Smooth muscle cell (in vitro differentiated cells): ENCODE results near the gene KRT79. TPM values are rescaled to one million over a fixed set of nuclear protein-coding genes. Genes with fewer than 3 reads are reported as not detected.
A peak's percentile ranks its signal among the peaks of the same experiment; 100 is the strongest.

Experiments used
- DNase-seq: peaks from one replicate; lab custom pipeline; 2025; ENCODE audit not compliant: unreplicated experiment; lab: John Stamatoyannopoulos, UW
- H2AFZ ChIP-seq: fragments of 200-600 bp; sonication (generic); 2 replicates; pipeline ENCODE4 v1.6.0; 2016; ENCODE audit warnings: antibody characterized with exemption, low read depth, mild to moderate bottlenecking
- H3F3A ChIP-seq: fragments of 200-600 bp; sonication (generic); 2 replicates; pipeline ENCODE4 v1.6.0; 2017; ENCODE audit warnings: antibody characterized with exemption, low read depth
- H3K27ac ChIP-seq: fragments of 200-600 bp; sonication (generic); 2 replicates; pipeline ENCODE4 v1.5.1; 2016; ENCODE audit warnings: low read depth, mild to moderate bottlenecking
- H3K27me3 ChIP-seq: fragments of 200-600 bp; sonication (generic); 2 replicates; pipeline ENCODE4 v1.6.1; 2016; ENCODE audit warnings: low read depth, mild to moderate bottlenecking
- H3K36me3 ChIP-seq: fragments of 200-600 bp; sonication (generic); 2 replicates; pipeline ENCODE4 v1.5.1; 2016; ENCODE audit warnings: low read depth
- H3K4me1 ChIP-seq: fragments of 200-600 bp; sonication (generic); 2 replicates; pipeline ENCODE4 v1.5.1; 2016; ENCODE audit warnings: low read depth
- H3K4me2 ChIP-seq: fragments of 200-600 bp; sonication (generic); 2 replicates; pipeline ENCODE4 v1.6.0; 2016; ENCODE audit warnings: mild to moderate bottlenecking
- H3K4me3 ChIP-seq: fragments of 200-600 bp; sonication (generic); 2 replicates; pipeline ENCODE4 v1.5.1; 2016; ENCODE audit warnings: mild to moderate bottlenecking
- H3K79me2 ChIP-seq: fragments of 200-600 bp; sonication (generic); 2 replicates; pipeline ENCODE4 v1.6.0; 2016; ENCODE audit warnings: low read depth, mild to moderate bottlenecking
- H3K9ac ChIP-seq: fragments of 200-600 bp; sonication (generic); 2 replicates; pipeline ENCODE4 v1.6.0; 2016; ENCODE audit warnings: low read depth
- H3K9me3 ChIP-seq: fragments of 200-600 bp; sonication (generic); replicated peaks from 2 replicates; pipeline ENCODE4 v1.5.1; 2016; ENCODE audit warnings: low read depth
- H4K20me1 ChIP-seq: fragments of 200-600 bp; sonication (generic); 2 replicates; pipeline ENCODE4 v1.6.0; 2016; ENCODE audit warnings: low read depth
- WGBS: methylation state at CpG from one replicate; pipeline ENCODE4 v1.1.7; 2016; ENCODE audit warnings: low lambda C conversion rate; 5-methylcytosine and 5-hydroxymethylcytosine counted together
- polyA plus RNA-seq: library from polyadenylated mRNA; unstranded; fragments of >200 nt; fragmentation: Nextera tagmentation; extraction: Ambion mirVana; gene quantifications from 2 replicates; pipeline ENCODE4 v1.2.1, GENCODE V29; 2016
- total RNA-seq: library from RNA; depleted of rRNA; stranded (reverse); fragments of >200 nt; gene quantifications from 2 replicates; pipeline ENCODE4 v1.2.3, GENCODE V29; 2014
- TF ChIP-seq, protein P1 (sequence below): fragments of 200-600 bp; sonication (generic); IDR thresholded peaks from 2 replicates; pipeline ENCODE4 v1.5.1; 2017; ENCODE audit warnings: borderline replicate concordance, mild to moderate bottlenecking, antibody characterized with exemption; ENCODE audit not compliant: insufficient read depth, poor library complexity, severe bottlenecking

The KRT79 gene
- total and polyA plus RNA-seq, 2 experiments from 2014 or later = 3.4 to 4.1 TPM

DNA sequence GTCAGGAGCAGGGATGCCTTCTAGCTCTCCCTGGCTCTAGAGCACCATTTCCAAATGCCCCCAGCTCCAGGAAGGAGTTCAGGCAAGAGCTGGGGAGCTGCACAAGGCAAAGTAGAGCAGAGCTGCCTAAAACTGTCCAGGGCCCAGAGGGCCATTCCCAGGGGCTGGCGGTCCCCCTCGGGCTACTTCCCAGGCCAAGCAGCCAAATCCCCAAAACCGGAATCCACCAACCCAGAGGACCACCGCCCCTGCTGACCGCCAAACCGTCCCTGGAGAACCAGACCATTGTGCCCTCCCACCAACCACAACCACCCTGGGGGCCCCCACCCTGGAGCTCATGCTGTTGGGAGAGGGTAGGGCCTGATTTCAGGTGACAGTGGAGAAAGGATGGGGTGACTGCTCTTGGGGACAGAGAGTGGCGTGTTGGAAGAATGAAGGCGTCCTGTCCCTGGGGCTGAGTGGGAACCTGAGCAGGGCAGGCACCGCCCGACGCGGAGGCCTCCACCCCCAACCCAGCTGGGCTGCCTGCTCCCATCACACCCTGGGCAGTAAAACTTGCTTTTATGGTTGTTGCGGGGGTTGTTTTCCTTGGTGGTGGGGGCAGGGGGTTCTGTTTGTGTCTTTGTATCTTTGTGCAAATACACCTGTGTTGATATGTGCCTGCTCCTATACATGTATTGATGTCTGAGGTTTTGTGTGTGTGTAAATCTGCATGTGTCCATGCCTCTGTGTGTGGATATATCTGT is 38.7 kb upstream of the KRT79 start:
- Histone ChIP-seq H3K27ac (peak overlapping the region; percentile 97), H3K9me3 (no peaks in the 10 kb centered on the region), H3K79me2 (no peaks in the 10 kb centered on the region), H2AFZ (no peak overlapping the region), H3K4me1 (peaks cover 14% of the 10 kb centered on the region), H3F3A (peaks cover 19% of the 10 kb centered on the region), H3K9ac (no peak overlapping the region), H3K4me3 (no peak overlapping the region), H4K20me1 (no peaks in the 10 kb centered on the region), H3K36me3 (no peaks in the 10 kb centered on the region), H3K27me3 (no peaks in the 10 kb centered on the region), H3K4me2 (peak overlapping the region; percentile 85)
- no peak for DNase-seq
- 86% methylated on average over 13 of the region's 13 CpGs for WGBS
- TF ChIP-seq, protein P1, sequence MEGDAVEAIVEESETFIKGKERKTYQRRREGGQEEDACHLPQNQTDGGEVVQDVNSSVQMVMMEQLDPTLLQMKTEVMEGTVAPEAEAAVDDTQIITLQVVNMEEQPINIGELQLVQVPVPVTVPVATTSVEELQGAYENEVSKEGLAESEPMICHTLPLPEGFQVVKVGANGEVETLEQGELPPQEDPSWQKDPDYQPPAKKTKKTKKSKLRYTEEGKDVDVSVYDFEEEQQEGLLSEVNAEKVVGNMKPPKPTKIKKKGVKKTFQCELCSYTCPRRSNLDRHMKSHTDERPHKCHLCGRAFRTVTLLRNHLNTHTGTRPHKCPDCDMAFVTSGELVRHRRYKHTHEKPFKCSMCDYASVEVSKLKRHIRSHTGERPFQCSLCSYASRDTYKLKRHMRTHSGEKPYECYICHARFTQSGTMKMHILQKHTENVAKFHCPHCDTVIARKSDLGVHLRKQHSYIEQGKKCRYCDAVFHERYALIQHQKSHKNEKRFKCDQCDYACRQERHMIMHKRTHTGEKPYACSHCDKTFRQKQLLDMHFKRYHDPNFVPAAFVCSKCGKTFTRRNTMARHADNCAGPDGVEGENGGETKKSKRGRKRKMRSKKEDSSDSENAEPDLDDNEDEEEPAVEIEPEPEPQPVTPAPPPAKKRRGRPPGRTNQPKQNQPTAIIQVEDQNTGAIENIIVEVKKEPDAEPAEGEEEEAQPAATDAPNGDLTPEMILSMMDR = no peak

DNA sequence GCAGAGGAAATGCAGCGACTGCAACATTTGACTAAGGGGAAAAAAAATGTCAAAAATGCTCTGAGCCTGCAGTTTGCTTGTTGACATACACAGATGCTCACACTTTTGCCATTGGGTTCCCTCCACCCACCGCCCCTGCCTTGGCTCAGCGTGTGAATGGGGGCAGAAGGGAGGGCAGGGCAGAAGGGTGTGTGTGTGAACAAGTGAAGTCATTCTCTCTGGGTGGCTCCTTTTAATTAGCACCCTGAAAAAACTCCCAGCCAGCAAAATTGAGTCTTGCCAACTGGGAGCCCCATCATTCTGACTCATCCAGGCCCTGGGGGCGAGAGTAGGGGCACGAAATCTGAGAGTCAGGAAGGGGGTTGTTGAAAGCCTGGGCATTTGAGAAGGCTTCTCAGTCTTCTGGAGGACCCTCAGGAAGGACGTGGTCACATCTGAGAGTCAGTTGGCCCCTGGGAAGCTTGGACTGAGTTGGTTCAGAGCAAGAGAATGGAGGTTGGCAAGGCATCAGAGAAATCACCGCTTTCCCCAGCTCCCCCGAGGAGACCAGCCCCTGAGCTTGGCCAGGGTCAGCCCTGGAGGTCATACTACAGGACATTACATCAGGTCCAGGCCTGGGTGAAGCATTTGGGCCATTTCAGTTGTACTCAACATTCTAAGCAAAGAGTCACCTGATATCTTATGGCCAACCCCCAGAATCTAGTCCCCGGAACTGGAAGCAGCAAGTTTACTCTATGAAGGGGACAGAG is 37.4 kb upstream of the KRT79 start:
- DNase-seq = no peak
- H3K9me3 ChIP-seq = no peaks in the 10 kb centered on the region
- H3K4me2 ChIP-seq = peak overlapping the region; percentile 58
- H3K4me1 ChIP-seq = peaks cover 14% of the 10 kb centered on the region
- TF ChIP-seq, protein P1 = no peak
- peaks cover 19% of the 10 kb centered on the region for H3F3A ChIP-seq
- no peak overlapping the region for H2AFZ ChIP-seq
- H3K27me3 ChIP-seq = no peaks in the 10 kb centered on the region
- H3K9ac ChIP-seq = peak overlapping the region; percentile 54
- H3K4me3 ChIP-seq = no peak overlapping the region
- no peaks in the 10 kb centered on the region for H3K36me3 ChIP-seq
- no peaks in the 10 kb centered on the region for H4K20me1 ChIP-seq
- 42% methylated on average over 9 of the region's 9 CpGs for WGBS
- peak overlapping the region; percentile 97 for H3K27ac ChIP-seq
- H3K79me2 ChIP-seq = no peaks in the 10 kb centered on the region

DNA sequence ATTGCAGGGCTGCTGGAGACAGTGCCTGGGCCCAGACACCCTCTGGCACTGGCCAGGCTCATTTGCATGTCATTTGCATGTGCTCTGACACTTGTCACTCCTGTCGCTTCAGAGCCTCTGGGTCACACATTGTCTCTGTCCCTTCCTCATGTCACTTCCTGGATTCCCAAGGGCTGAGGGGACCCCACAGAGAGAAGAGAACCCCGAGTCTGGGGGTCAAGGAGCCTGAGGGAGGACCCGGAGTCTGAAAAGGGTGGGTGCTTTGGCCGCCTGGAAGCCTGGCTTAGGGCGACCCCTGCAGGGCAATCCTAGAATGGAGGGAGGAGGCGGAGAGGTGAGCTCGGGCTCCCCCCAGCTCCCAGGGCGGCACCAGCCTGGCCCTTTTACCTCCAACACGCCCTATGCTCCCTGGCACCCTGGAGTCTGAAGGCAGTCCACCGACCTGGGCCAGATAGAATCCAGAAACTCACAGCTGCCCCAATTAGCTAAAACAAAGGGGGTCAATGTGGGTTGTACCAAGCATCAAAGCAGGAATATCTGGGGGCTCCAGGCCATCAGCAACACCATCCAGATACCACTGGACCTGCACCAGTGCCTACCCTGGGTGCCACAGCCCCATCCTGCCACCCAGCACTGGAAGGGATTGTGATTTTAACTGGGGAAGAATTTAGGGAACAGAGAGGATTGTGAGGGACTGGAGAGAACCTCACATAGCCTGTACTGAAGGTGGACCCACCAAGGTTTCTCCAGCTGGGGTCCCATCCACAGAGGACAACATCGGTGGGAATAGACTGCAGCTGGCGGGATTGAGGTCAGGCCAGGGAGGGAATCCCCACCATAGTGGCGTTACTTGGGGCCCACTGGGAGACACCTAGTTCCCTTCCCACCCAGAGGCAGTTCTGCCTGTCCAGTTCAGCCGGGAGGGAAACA is 36.5 kb upstream of the KRT79 start:
- peak overlapping the region; percentile 58 for H3K4me2 ChIP-seq
- H3K9ac ChIP-seq = peak overlapping the region; percentile 13
- TF ChIP-seq, protein P1 = peak; percentile 78
- peak; percentile 30 for DNase-seq
- no peak overlapping the region for H2AFZ ChIP-seq
- no peaks in the 10 kb centered on the region for H4K20me1 ChIP-seq
- no peaks in the 10 kb centered on the region for H3K79me2 ChIP-seq
- peaks cover 16% of the 10 kb centered on the region for H3F3A ChIP-seq
- no peaks in the 10 kb centered on the region for H3K27me3 ChIP-seq
- H3K4me3 ChIP-seq = no peak overlapping the region
- peak overlapping the region; percentile 97 for H3K27ac ChIP-seq
- H3K36me3 ChIP-seq = no peaks in the 10 kb centered on the region
- H3K4me1 ChIP-seq = peaks cover 14% of the 10 kb centered on the region
- WGBS = 35% methylated on average over 14 of the region's 14 CpGs
- no peaks in the 10 kb centered on the region for H3K9me3 ChIP-seq
